Ovary (tissue), 9 donors: ENCODE measurements around the gene RB1. TPM values are rescaled to one million over a fixed set of nuclear protein-coding genes. Genes with fewer than 3 reads are reported as not detected.
"Not testable (repeated sequence)": the region's sequence is repeated elsewhere in the genome, so short reads cannot be mapped to it uniquely, and the experiment has no call there.

Source experiments
- DNase-seq, 5 donors: peaks; one replicate each; pipeline ENCODE4 v3.0.0-alpha.2; 2019 to 2020
- H3K27ac ChIP-seq, 2 donors: fragments of 200-600 bp; one replicate each; pipeline versions ENCODE4 v1.5.1 to v1.8.0; 2019 to 2022
- H3K27me3 ChIP-seq: fragments of 200-600 bp; one replicate; pipeline ENCODE4 v1.8.0; 2022
- H3K36me3 ChIP-seq: fragments of 200-600 bp; sonication (generic); one replicate; pipeline ENCODE4 v1.5.1; 2019
- H3K4me1 ChIP-seq: one replicate; pipeline ENCODE4 v1.8.1; 2013; ENCODE audit warnings: mild to moderate bottlenecking, moderate library complexity; ENCODE audit not compliant: insufficient read depth
- H3K4me3 ChIP-seq: fragments of 200-600 bp; sonication (generic); one replicate; pipeline ENCODE4 v1.5.1; 2017
- H3K9me3 ChIP-seq, 2 donors: fragments of 200-600 bp in 1 of 2; sonication (generic) in 1 of 2; one replicate each; pipeline versions ENCODE4 v1.5.1 to v1.8.1; 2013 to 2019; ENCODE audit warnings: mild to moderate bottlenecking in 1 of 2, moderate library complexity in 1 of 2
- EP300 ChIP-seq: sonication (generic); formaldehyde crosslinking; IDR thresholded peaks from one replicate; pipeline ENCODE4 v1.6.1; 2017; ENCODE audit warnings: antibody characterized with exemption
- POLR2A ChIP-seq: fragments of 450-650 bp; IDR thresholded peaks from one replicate; pipeline ENCODE4 v1.6.1; 2017; ENCODE audit warnings: antibody characterized with exemption, mild to moderate bottlenecking, moderate library complexity
- WGBS, 3 donors: extraction: QIAGEN DNeasy Blood & Tissue Kit in 1 of 3; methylation state at CpG; one replicate each; pipeline versions ENCODE4 v1.1.5 to v1.1.7; 2013 to 2017; 5-methylcytosine and 5-hydroxymethylcytosine counted together
- intact Hi-C, 4 donors: fragments of 100-400 bp; cut with DNase I; formaldehyde crosslinking; loops; one replicate each; pipeline versions ENCODE4 v1.11.0 to v1.15.1; 2022 to 2023
- polyA plus RNA-seq, 2 donors: library from polyadenylated mRNA; stranded (reverse); fragments of 200-250 nt in 1 of 2; fragments of 350-450 nt in 1 of 2; fragmentation: Illumina TruSeq in 1 of 2; extraction: RNeasy Lipid Tissue Mini Kit (QIAGEN cat#74804) in 1 of 2; gene quantifications; one replicate each; pipeline ENCODE4 v1.2.3, GENCODE V29; 2013 to 2014
- total RNA-seq, 7 donors: library from RNA; depleted of rRNA in 2 of 7; stranded (reverse); fragments of >200 nt in 2 of 7; fragmentation: NEBNext Ultra II Directional in 3 of 7; extraction: Animal tissue kit (Norgen Biotek cat#: 25700) in 3 of 7; gene quantifications; one replicate each; pipeline versions ENCODE4 v1.1.0 to v1.2.4, GENCODE V29; 2016 to 2023
- TF ChIP-seq, protein P1 (sequence below), 3 donors: fragments of 450-650 bp in 2 of 3; fragments of 200-600 bp in 1 of 3; IDR thresholded peaks; one replicate each; pipeline versions ENCODE4 v1.5.1 to v1.8.0; 2016 to 2022; ENCODE audit warnings: antibody characterized with exemption in 3 of 3, mild to moderate bottlenecking in 1 of 3
- donor health status: DM: no; HTN: no; CAD: no; lungs with moderate emphysema.
- donor health status: DM: no; HTN: no; CAD: no.
- donor health status: Bipolar disorder and iron deficiency.
- donor health status: DM: yes; HTN: yes; CAD: no.
- donor health status: DM: no; HTN: no; CAD: no.
- donor health status: DM: yes; HTN: yes; CAD: no.

RB1 gene
- total and polyA plus RNA-seq, 9 donors, result 11.4 to 36.6 (median 27.1) TPM

DNA sequence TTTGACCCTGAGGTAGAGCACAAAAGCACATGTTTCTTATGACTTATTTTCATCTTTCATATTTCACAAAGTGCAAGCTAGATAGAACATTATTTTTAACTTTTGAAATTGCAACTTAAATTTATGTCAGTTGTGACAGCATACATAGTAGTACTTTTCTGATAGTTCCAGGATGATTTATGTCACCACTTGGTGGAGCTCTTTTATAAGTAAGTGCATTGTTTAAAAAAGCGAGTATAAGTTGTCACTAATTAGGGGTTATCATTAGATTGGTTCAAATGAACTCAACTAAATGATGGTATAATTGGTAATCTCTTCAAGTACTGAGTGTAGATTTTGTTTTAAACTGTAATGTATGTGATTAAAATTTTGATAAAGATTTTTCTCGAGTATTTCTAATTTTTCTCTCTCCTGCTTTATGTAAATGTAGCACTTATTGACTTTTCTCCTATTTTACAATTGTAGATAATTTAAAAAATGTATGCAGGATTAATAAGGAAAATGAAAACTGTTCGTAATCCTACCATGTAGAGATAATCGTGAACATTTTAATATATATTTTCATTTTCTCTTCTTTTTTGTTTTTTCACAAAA lies 31.1 kb downstream of the RB1 start:
- no peak overlapping the region for H3K4me3 ChIP-seq
- H3K27me3 ChIP-seq, result no peaks in the 10 kb centered on the region
- TF ChIP-seq, protein P1, sequence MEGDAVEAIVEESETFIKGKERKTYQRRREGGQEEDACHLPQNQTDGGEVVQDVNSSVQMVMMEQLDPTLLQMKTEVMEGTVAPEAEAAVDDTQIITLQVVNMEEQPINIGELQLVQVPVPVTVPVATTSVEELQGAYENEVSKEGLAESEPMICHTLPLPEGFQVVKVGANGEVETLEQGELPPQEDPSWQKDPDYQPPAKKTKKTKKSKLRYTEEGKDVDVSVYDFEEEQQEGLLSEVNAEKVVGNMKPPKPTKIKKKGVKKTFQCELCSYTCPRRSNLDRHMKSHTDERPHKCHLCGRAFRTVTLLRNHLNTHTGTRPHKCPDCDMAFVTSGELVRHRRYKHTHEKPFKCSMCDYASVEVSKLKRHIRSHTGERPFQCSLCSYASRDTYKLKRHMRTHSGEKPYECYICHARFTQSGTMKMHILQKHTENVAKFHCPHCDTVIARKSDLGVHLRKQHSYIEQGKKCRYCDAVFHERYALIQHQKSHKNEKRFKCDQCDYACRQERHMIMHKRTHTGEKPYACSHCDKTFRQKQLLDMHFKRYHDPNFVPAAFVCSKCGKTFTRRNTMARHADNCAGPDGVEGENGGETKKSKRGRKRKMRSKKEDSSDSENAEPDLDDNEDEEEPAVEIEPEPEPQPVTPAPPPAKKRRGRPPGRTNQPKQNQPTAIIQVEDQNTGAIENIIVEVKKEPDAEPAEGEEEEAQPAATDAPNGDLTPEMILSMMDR (IDR thresholded peaks at IDR 0.05), result peak; percentile 17 to 65 (median 26)
- no peak for TF ChIP-seq POLR2A
- no peak overlapping the region for H3K27ac ChIP-seq
- 66 to 74% (median 68%) methylated on average over 4 of the region's 4 CpGs for WGBS, 3 donors
- no peak for DNase-seq
- no peaks in the 10 kb centered on the region for H3K9me3 ChIP-seq
- H3K4me1 ChIP-seq, result no peaks in the 10 kb centered on the region
- intact Hi-C loops, result loop anchor here in 2 of 4 donors (5.0 to 10.0 kb wide), 2 partner anchors 240 to 243 kb away; no protein-coding TSS in a partner anchor
- no peaks in the 10 kb centered on the region for H3K36me3 ChIP-seq

DNA sequence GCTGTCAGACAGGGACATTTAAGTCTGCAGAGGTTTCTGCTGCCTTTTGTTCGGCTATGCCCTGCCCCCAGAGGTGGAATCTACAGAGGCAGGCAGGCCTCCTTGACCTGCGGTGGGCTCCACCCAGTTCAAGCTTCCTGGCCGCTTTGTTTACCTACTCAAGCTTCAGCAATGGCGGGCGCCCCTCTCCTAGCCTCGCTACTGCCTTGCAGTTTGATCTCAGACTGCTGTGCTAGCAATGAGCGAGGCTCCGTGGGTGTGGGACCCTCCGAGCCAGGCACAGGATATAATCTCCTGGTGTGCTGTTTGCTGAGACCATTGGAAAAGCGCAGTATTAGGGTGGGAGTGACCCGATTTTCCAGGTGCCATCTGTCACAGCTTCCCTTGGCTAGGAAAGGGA lies 35.6 kb downstream of the RB1 start:
- WGBS, 3 donors, result 96 to 98% (median 97%) methylated on average over 11 of the region's 11 CpGs
- intact Hi-C loops, result loop anchor here in 1 of 4 donors (10.0 kb wide), 1 partner anchor 236 kb away; no protein-coding TSS in a partner anchor
- not testable (repeated sequence) for DNase-seq, H3K27ac ChIP-seq, H3K4me3 ChIP-seq, H3K9me3 ChIP-seq, H3K4me1 ChIP-seq, H3K36me3 ChIP-seq, H3K27me3 ChIP-seq

DNA sequence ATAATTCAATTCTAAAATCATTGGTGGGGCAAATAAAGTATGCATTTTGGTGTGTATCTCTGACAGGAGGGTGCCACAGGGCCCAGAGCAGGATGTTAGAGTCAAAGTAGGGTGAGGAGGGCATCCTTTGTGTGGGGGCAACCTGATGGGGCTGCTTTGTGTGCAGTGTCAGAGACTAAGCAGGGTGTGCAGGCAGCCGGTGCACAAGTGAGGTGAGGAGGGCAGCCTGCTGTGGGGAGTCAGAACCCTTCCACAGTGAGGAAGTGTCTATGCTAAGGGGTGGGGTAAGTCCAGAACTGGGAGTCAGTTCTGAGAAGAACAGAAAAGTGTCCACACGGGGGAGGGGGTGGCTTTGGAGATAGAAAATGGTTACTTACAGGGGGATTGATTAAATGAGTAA lies 40.7 kb downstream of the RB1 start:
- Histone ChIP-seq H3K27me3 (no peaks in the 10 kb centered on the region), H3K27ac (no peak overlapping the region), H3K4me3 (no peak overlapping the region), H3K4me1 (no peaks in the 10 kb centered on the region), H3K36me3 (no peaks in the 10 kb centered on the region), H3K9me3 (no peaks in the 10 kb centered on the region)
- TF ChIP-seq EP300 (no peak), POLR2A (no peak)
- TF ChIP-seq, protein P1 (IDR thresholded peaks at IDR 0.05), result no peak
- 82 to 88% (median 84%) methylated on average over 2 of the region's 2 CpGs for WGBS, 3 donors
- intact Hi-C loops, result no loop called here
- no peak for DNase-seq

DNA sequence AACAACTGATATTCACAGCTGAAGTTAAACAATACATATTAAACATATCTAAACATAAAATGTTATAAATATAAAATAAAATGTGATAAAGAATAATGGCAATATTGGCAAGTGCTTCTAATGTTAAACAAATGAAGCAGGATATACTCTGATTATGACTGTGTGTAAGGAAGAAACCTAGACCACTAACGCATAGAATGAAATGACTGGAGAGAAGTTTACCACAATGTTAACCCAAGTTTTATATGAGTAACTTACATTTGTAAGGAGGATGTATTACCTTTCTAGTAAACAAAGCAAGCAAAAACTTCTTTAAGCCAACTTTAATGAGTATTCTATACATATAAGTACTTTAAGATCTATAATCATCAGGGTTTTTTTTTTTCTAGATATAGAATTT lies 43.0 kb downstream of the RB1 start:
- DNase-seq, result no peak
- 98 to 100% (median 98%) methylated on average over 1 of the region's 1 CpG for WGBS, 3 donors
- Histone ChIP-seq H3K9me3 (peaks cover 0 to 2% of the 10 kb centered on the region in 2 donors), H3K36me3 (no peaks in the 10 kb centered on the region), H3K27me3 (no peaks in the 10 kb centered on the region), H3K4me3 (no peak overlapping the region), H3K27ac (no peak overlapping the region), H3K4me1 (no peaks in the 10 kb centered on the region)
- intact Hi-C loops, result no loop called here
- TF ChIP-seq, protein P1 (IDR thresholded peaks at IDR 0.05), result no peak
- no peak for TF ChIP-seq POLR2A
- TF ChIP-seq EP300, result no peak

DNA sequence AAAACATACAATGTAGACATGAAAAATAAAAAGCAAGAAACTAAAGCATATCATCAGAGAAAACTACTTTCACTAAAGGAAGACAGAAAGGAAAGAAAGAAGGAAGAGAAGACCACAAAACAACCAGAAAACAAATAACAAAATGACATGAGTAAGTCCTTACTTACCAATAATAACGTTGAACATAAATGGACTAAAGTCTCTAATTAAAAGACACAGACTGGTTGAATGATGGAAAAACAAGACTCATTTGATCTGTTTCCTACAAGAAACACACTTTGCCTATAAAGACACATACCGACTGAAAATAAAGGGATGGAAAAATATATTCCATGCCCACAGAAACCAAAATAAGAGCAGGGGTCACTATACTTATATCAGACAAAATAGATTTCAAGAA lies 46.0 kb downstream of the RB1 start:
- TF ChIP-seq POLR2A (no peak), EP300 (no peak)
- TF ChIP-seq, protein P1 (IDR thresholded peaks at IDR 0.05), result no peak
- no peaks in the 10 kb centered on the region for H3K36me3 ChIP-seq
- no peak for DNase-seq
- no peaks in the 10 kb centered on the region for H3K27me3 ChIP-seq
- peaks cover 0 to 3% of the 10 kb centered on the region in 2 donors for H3K9me3 ChIP-seq
- intact Hi-C loops, result no loop called here
- H3K27ac ChIP-seq, result no peak overlapping the region
- no peak overlapping the region for H3K4me3 ChIP-seq
- WGBS, 3 donors, result 93 to 96% (median 93%) methylated on average over 2 of the region's 2 CpGs
- H3K4me1 ChIP-seq, result no peaks in the 10 kb centered on the region
